ENCODE results near the gene PPCDC. TPM values are rescaled to one million over a fixed set of nuclear protein-coding genes. Genes with fewer than 3 reads are reported as not detected.

Gene PPCDC
- total RNA-seq, 1 experiment from 2014 or later, result 18.0 TPM

- ChIA-PET RAD21 (ENCODE audit: low non-redundant PET in 1 of 2, low total read pairs in 2 of 2, uncharacterized antibody in 2 of 2, unreplicated experiment in 2 of 2) (no interaction called here), CTCF (no interaction called here), POLR2A (interaction anchor here (0.7 kb wide), 1 partner anchor 10 kb away, joined by 5 read pairs; no protein-coding TSS in a partner anchor)
- Histone ChIP-seq H3K4me3 (replicated peaks in 1 of 2; ENCODE audit: low read depth in 1 of 2, low read length in 2 of 2) (no peak overlapping the region), H3K79me2 (ENCODE audit: insufficient read depth, low read length) (no peaks in the 10 kb centered on the region), H3K27me3 (ENCODE audit: insufficient read depth, low read length) (no peaks in the 10 kb centered on the region), H3K9me3 (ENCODE audit: control insufficient read depth in 1 of 2, insufficient read depth in 1 of 2, low read depth in 1 of 2, low read length in 2 of 2) (no peaks in the 10 kb centered on the region), H3K9ac (ENCODE audit: low read length) (no peak overlapping the region), H3K4me1 (ENCODE audit: control insufficient read depth in 1 of 2, insufficient read depth in 2 of 2, low read length in 2 of 2) (peaks cover 3 to 10% of the 10 kb centered on the region in 2 experiments; a peak in 3 of 4 replicates), H4K20me1 (ENCODE audit: insufficient read depth) (no peaks in the 10 kb centered on the region), H2AFZ (ENCODE audit: low read depth, low read length, poor library complexity, severe bottlenecking) (no peak overlapping the region), H3K4me2 (ENCODE audit: low read length) (no peak overlapping the region), H3K27ac (ENCODE audit: low read depth, low read length) (no peak overlapping the region), H3K36me3 (ENCODE audit: control insufficient read depth in 1 of 2, insufficient read depth in 2 of 2, low read length in 2 of 2) (0 out of 4 replicates have a peak, but pooled peaks cover under 1 to 6% of the 10 kb centered on the region in 2 experiments), H3K9me2 (ENCODE audit: insufficient read depth) (no peaks in the 10 kb centered on the region)
- TF ChIP-seq ELF1 (IDR thresholded peaks at IDR 0.05; ENCODE audit: borderline replicate concordance, low read depth), result no peak
- TF ChIP-seq SIN3A (IDR thresholded peaks at IDR 0.05; ENCODE audit: low read depth), result no peak
- TF ChIP-seq JUND (IDR thresholded peaks at IDR 0.05), result no peak
- no peak for TF ChIP-seq ZBTB33 (IDR thresholded peaks at IDR 0.05; ENCODE audit: extremely low read depth, insufficient replicate concordance, low read length)
- TF ChIP-seq FOSL1 (IDR thresholded peaks at IDR 0.05; ENCODE audit: low read depth), result no peak
- TF ChIP-seq YY1 (IDR thresholded peaks at IDR 0.05; ENCODE audit: extremely low read depth, insufficient replicate concordance, low read depth, low read length), result no peak
- TF ChIP-seq EZH2 (IDR thresholded peaks at IDR 0.05), result no peak
- no peak for TF ChIP-seq ZNF274 (IDR thresholded peaks at IDR 0.05; ENCODE audit: low read depth, low read length)
- TF ChIP-seq MAX (IDR thresholded peaks at IDR 0.05), result no peak
- TF ChIP-seq CTCF (IDR thresholded peaks at IDR 0.05 in 2 of 3, conservative IDR thresholded peaks at IDR 0.05 in 1 of 3; ENCODE audit: borderline replicate concordance in 1 of 3, insufficient read depth in 1 of 3, low read depth in 2 of 3, low read length in 2 of 3), result no peak
- TF ChIP-seq POLR2A (IDR thresholded peaks at IDR 0.05; ENCODE audit: borderline replicate concordance, extremely low read depth, insufficient read depth, insufficient read length), result no peak
- no peak for TF ChIP-seq CEBPB (IDR thresholded peaks at IDR 0.05; ENCODE audit: low read depth)
- TF ChIP-seq EZH2phosphoT487 (IDR thresholded peaks at IDR 0.05; ENCODE audit: borderline replicate concordance), result no peak
- no peak for TF ChIP-seq SP1 (IDR thresholded peaks at IDR 0.05; ENCODE audit: low read depth)
- intact Hi-C loops (cut with micrococcal nuclease), result no loop called here
- BruUV-seq (replicated peaks), result no TSS peak
- no peak for DNase-seq (ENCODE audit: low read depth, low spot score)
- no peak for ATAC-seq
Observed at GRCh38 chr15:75053748-75054125, 30.3 kb downstream of the PPCDC start.
